Measurements from ENCODE around the gene PTGFRN.

PTGFRN gene

GRCh38 chr1:116956378-116956777 is 46.7 kb downstream of the PTGFRN start:
- H3K4me3 ChIP-seq (ENCODE audit: low read depth, low read length), result no peak overlapping the region
- no peak for TF ChIP-seq CTCF (IDR thresholded peaks at IDR 0.05; ENCODE audit: control insufficient read depth, extremely low read depth, insufficient read depth)
- DNase-seq (ENCODE audit: low read depth), result no peak

- TF ChIP-seq CTCF (IDR thresholded peaks at IDR 0.05; ENCODE audit: control insufficient read depth, extremely low read depth, insufficient read depth), result no peak
Measured at GRCh38 chr1:116957646-116958045, 47.9 kb downstream of the PTGFRN start.

DNA sequence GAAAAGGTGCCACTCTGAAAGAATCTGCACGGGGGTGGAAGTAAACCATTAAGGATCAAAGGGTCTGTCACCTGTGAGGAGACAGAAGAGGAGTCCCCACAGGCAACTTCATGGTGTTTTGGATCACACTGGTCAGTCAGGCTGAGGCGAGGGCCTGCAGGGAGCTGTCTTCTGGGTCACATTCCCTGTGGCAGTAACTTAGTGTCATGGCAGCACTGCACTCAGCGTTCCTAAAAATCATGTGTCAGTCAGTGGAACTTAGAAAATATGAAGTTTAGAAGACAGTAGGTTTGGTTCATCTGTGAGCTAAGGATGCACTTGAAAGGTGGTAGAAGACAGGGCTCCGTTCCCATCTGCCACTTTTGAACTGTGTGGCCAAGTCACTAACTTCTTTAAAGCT is 48.4 kb downstream of the PTGFRN start:
- no peak overlapping the region for H3K4me3 ChIP-seq (ENCODE audit: low read depth, low read length)
- no peak for TF ChIP-seq CTCF (IDR thresholded peaks at IDR 0.05; ENCODE audit: control insufficient read depth, extremely low read depth, insufficient read depth)
- DNase-seq (ENCODE audit: low read depth), result no peak

More at GRCh38 chr1:116957646-116958045, 47.9 kb downstream of the PTGFRN start:
- no peak for DNase-seq (ENCODE audit: low read depth)
- no peak overlapping the region for H3K4me3 ChIP-seq (ENCODE audit: low read depth, low read length)

DNA sequence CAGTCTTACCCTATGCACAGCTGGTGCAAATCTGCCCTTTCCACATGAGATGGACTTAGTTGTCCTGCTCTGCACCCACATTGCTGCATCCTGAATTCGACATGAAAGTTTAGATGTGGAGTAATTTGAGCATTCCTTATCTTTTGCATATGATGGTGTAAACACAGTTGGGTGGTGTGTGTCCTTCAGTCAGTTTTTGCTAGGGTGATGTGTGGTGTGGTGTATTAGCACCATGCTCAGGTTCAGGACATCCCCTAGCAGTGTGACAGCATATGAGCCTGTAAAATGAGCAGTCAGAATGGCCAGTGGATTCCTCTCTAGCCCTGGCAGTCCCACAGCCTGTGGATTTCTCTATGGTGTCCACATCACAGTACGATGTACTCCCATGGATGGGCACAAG is 49.3 kb downstream of the PTGFRN start:
- no peak for DNase-seq (ENCODE audit: low read depth)
- no peak for TF ChIP-seq CTCF (IDR thresholded peaks at IDR 0.05; ENCODE audit: control insufficient read depth, extremely low read depth, insufficient read depth)
- no peak overlapping the region for H3K4me3 ChIP-seq (ENCODE audit: low read depth, low read length)

DNA sequence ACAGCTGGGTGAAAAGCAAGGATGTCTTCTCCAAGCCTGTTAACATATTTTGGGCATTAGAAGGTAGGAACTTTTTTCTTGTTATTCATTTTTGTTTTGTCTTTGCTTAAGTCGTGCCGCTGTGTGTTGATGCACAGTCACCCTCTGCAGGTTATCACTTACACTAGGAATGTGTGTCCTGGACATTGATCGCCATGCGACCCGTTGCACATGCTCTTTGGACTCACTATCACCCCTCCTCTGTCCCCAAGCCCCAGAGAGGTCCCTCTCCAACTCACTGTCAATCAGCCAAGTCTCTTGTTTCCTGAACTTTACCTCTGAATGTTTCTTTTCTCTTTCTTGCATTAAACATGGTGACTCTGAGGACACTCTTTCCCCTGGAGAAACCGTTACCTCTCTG is 51.9 kb downstream of the PTGFRN start:
- TF ChIP-seq CTCF (IDR thresholded peaks at IDR 0.05; ENCODE audit: control insufficient read depth, extremely low read depth, insufficient read depth), result no peak
- H3K4me3 ChIP-seq (ENCODE audit: low read depth, low read length), result no peak overlapping the region
- DNase-seq (ENCODE audit: low read depth), result no peak

DNA sequence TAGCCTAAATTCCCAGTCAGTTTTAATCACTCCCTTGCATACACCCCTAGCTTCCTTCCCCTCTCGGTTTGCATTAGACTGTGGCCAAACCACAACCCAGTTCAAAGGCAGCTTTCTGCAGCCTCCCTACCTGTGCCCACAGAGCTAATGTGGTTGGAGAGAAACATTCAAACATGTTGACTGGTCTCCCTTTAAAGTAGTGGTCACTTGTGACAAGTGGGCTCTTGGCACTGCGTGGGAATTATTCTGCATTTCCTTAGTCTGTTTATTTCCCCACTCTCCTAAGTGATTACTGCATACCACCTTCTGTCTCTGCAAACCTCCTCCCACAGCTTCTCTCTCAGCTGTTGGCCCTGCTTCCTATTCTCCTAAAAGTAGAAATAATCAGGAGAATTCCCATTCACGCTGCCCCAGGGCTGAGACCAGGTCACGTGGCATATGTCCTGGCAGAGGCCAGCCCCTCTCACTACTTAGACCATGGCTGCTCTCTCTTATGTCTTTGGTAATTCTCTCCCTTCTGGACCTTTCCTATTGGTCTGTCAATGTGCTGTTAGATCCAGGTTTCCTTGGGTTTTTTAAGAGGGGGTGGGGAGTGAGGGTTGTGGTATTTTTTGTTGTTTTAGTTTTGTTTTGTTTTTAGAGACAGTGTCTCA is 53.4 kb downstream of the PTGFRN start:
- no peak overlapping the region for H3K4me3 ChIP-seq (ENCODE audit: low read depth, low read length)
- no peak for DNase-seq (ENCODE audit: low read depth)
- no peak for TF ChIP-seq CTCF (IDR thresholded peaks at IDR 0.05; ENCODE audit: control insufficient read depth, extremely low read depth, insufficient read depth)

GRCh38 chr1:116966791-116967190 is 57.1 kb downstream of the PTGFRN start:
- no peak for TF ChIP-seq CTCF (IDR thresholded peaks at IDR 0.05; ENCODE audit: control insufficient read depth, extremely low read depth, insufficient read depth)

More at GRCh38 chr1:116966791-116967190, 57.1 kb downstream of the PTGFRN start:
- no peak overlapping the region for H3K4me3 ChIP-seq (ENCODE audit: low read depth, low read length)
- DNase-seq (ENCODE audit: low read depth), result no peak
